MCF 10A (cell line): ENCODE results near the gene CAMK1D. TPM values are rescaled to one million over a fixed set of nuclear protein-coding genes. Genes with fewer than 3 reads are reported as not detected.

Source experiments
- BruUV-seq: library from RNA; stranded (reverse); fragments of 400-500 nt; replicated peaks from 2 replicates; lab custom pipeline; 2021; lab: Mats Ljungman, UMichigan
- CTCF ChIA-PET: fragments of 300-600 bp; sonication (Branson Sonifier 250); formaldehyde crosslinking; extraction: SDS; loops from one replicate; lab custom pipeline; 2021; ENCODE audit warnings: antibody characterized with exemption, inconsistent platforms; lab: Yijun Ruan, JAX
- POLR2A ChIA-PET: fragments of 300-600, 350-650 bp; sonication (Branson Sonifier 250); formaldehyde crosslinking; extraction: SDS; loops from one replicate; lab custom pipeline; 2020; ENCODE audit warnings: antibody characterized with exemption, inconsistent platforms; lab: Yijun Ruan, JAX
- DNase-seq: peaks from one replicate; pipeline ENCODE4 v3.0.0-alpha.2; 2018; ENCODE audit not compliant: unreplicated experiment
- H3K27ac Mint-ChIP-seq: one replicate; pipeline ENCODE4 v1.8.0; 2022; ENCODE audit warnings: mild to moderate bottlenecking, low read depth, mixed read lengths; ENCODE audit not compliant: unreplicated experiment
- H3K27me3 Mint-ChIP-seq: one replicate; pipeline ENCODE4 v1.8.0; 2022; ENCODE audit warnings: mixed read lengths; ENCODE audit not compliant: insufficient read depth, unreplicated experiment
- H3K36me3 Mint-ChIP-seq: one replicate; pipeline ENCODE4 v1.8.0; 2022; ENCODE audit warnings: mild to moderate bottlenecking, moderate library complexity, mixed read lengths; ENCODE audit not compliant: insufficient read depth, unreplicated experiment
- H3K4me1 Mint-ChIP-seq: one replicate; pipeline ENCODE4 v1.8.0; 2022; ENCODE audit warnings: mixed read lengths; ENCODE audit not compliant: insufficient read depth, unreplicated experiment
- H3K4me3 Mint-ChIP-seq: one replicate; pipeline ENCODE4 v1.8.0; 2022; ENCODE audit warnings: mild to moderate bottlenecking, moderate library complexity, mixed read lengths; ENCODE audit not compliant: unreplicated experiment
- H3K9me3 Mint-ChIP-seq: one replicate; pipeline ENCODE4 v1.8.0; 2022; ENCODE audit warnings: mixed read lengths; ENCODE audit not compliant: unreplicated experiment
- CTCF ChIP-seq: fragments of 200-600 bp; IDR thresholded peaks from one replicate; pipeline ENCODE4 v1.8.0; 2022; ENCODE audit warnings: antibody characterized with exemption, mild to moderate bottlenecking; ENCODE audit not compliant: unreplicated experiment
- intact Hi-C: fragments of 100-400 bp; cut with micrococcal nuclease; formaldehyde crosslinking; loops from 2 replicates; pipeline ENCODE4 v1.14.1; 2022
- microRNA-seq: library from miRNA; unstranded; fragments of <30 nt; microRNA quantifications from one replicate; pipeline ENCODE4 v1.2.0, GENCODE V29; 2022
- total RNA-seq: library from RNA; stranded (reverse); gene quantifications from 2 replicates; pipeline ENCODE4 v1.2.3, GENCODE V29; 2022

The CAMK1D gene
- total RNA-seq, 1 experiment from 2014 or later = 1.7 TPM

- no TSS peak for BruUV-seq
- no peak for DNase-seq
- TF ChIP-seq CTCF = no peak
- POLR2A ChIA-PET = no interaction called here
- H3K36me3 Mint-ChIP-seq = no peaks in the 10 kb centered on the region
- intact Hi-C loops = no loop called here
- no peak overlapping the region for H3K27ac Mint-ChIP-seq
- no peaks in the 10 kb centered on the region for H3K27me3 Mint-ChIP-seq
- H3K4me1 Mint-ChIP-seq = no peaks in the 10 kb centered on the region
- CTCF ChIA-PET = no interaction called here
- no peaks in the 10 kb centered on the region for H3K9me3 Mint-ChIP-seq
- no peak overlapping the region for H3K4me3 Mint-ChIP-seq
Observed at GRCh38 chr10:12877150-12877549, 527.8 kb downstream of the CAMK1D start.

DNA sequence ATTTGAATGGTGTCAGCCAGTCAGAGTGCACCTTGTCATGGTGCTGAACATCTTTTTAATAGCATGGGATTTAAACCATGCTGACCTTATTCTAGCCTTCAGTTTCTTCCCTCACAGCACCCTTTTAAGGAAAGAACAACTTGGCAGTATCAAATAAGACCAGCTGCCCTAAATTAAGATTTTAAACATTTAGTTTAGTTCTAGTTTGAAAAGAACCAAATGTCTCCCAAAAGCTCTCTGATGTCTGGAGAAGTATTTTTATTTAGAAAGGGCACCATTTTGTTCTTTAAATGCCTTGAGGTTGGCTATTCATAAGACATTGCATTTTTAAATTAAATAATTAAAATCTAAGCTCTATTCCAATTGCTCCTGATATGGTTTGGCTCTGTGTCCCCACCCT is 531.1 kb downstream of the CAMK1D start:
- ChIA-PET POLR2A (no interaction called here), CTCF (no interaction called here)
- Mint-ChIP-seq H3K27me3 (no peaks in the 10 kb centered on the region), H3K4me1 (no peaks in the 10 kb centered on the region), H3K9me3 (peaks cover 8% of the 10 kb centered on the region), H3K4me3 (no peak overlapping the region), H3K27ac (no peak overlapping the region), H3K36me3 (no peaks in the 10 kb centered on the region)
- TF ChIP-seq CTCF = no peak
- intact Hi-C loops = no loop called here
- no TSS peak for BruUV-seq
- no peak for DNase-seq

DNA sequence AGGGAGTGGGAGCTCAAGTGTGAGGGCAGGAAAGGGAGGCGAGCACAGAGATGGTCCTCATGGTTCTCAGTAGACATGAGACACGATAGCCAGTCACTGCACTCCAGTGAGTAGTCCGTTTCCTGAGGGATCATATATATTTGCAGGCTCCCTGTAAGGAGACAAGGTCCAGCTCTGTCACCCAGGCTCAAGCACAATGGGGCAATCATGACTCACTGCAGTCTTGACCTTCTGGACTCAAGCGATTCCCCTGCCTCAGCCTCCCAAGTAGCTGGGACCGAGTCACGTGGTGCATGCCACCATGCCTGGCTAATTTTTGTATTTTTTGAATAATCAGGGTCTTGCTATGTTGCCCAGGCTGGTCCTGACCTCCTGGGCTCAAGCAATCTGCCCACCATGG is 535.5 kb downstream of the CAMK1D start:
- Mint-ChIP-seq H3K4me3 (no peak overlapping the region), H3K27me3 (no peaks in the 10 kb centered on the region), H3K36me3 (no peaks in the 10 kb centered on the region), H3K4me1 (no peaks in the 10 kb centered on the region), H3K27ac (no peak overlapping the region), H3K9me3 (peaks cover 8% of the 10 kb centered on the region)
- ChIA-PET POLR2A (no interaction called here), CTCF (interaction anchor here (0.5 to 2.9 kb wide), 4 partner anchors 17 to 604 kb away, joined by 3 to 14 read pairs (median 4); no protein-coding TSS in a partner anchor)
- intact Hi-C loops = no loop called here
- DNase-seq = no peak
- no TSS peak for BruUV-seq
- TF ChIP-seq CTCF = no peak

Small RNA genes lying within 50 kb of the gene (microRNA-seq; reads per million reads assigned to microRNA genes)
- gene MIR4480 (not detected), gene MIR4481 (not detected), gene MIR548Q (not detected)

Other genes with a start within 250 kb of the CAMK1D start
- gene SEC61A2, start 219.9 kb upstream of the CAMK1D start, total RNA-seq = 11.4 and 17.4 TPM in 2 replicates
- 77.7 and 84.2 TPM in 2 replicates for gene NUDT5, start 153.7 kb upstream of the CAMK1D start, total RNA-seq
- 113 and 114 TPM in 2 replicates for gene CDC123, start 153.4 kb upstream of the CAMK1D start, total RNA-seq